TTC549 (cell line): ENCODE data around the gene GYPC.
"Not testable (repeated sequence)": the region's sequence is repeated elsewhere in the genome, so short reads cannot be mapped to it uniquely, and the experiment has no call there.

ENCODE experiments used
- FAIRE-seq: peaks from 2 replicates; lab custom pipeline; 2012; peaks lifted over from hg19 to GRCh38; lab: Jason Lieb, UNC

GYPC gene

DNA sequence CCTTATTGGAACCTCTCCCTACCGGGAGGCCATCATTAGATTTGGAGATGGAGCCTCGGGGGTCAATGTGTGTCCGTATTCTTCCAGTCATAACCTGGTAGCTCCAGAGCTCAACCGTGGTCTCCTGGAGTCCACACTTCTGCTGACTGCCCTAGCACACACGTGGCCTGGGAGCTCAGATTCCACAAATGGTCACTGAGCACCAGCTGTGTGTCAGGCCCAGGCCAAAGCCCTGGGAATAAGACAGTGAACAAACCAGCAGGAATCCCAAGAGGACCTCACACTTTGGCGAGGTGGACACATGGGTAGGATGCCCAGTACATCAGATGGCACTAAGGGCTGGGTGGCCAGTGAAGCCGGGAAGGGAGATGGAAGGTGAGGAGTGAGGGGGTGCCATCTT lies 15.5 kb downstream of the GYPC start:
- no peak for FAIRE-seq

DNA sequence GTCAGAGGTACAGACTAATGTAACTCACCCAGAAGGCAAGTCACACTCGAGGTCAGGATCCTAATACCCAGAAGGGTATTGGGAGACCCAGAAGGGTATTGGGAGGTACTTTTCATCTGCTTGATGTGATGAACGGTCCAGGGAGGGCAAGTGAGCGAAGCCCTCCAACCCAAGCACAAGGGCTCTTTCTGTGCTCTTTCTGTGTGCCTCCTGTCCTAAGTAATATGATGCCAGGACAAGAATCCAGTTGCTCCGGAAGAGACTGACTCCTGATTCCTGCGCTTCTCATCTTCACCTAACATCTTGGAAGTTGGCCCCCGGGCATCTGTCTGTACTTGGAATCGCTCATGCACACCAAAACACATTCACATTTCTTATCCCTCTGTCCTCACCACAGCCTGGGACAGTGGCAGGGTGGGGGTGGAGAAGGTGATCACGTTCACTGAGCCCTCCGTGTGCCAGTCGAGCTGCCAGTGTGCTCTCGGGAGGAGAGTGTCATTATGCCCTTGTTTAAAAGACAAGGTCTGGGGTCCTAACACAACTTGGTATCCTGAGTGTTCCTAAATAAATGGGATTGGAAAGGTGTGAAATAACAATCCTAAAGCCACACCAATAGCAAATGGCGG lies 17.1 kb downstream of the GYPC start:
- FAIRE-seq: no peak

DNA sequence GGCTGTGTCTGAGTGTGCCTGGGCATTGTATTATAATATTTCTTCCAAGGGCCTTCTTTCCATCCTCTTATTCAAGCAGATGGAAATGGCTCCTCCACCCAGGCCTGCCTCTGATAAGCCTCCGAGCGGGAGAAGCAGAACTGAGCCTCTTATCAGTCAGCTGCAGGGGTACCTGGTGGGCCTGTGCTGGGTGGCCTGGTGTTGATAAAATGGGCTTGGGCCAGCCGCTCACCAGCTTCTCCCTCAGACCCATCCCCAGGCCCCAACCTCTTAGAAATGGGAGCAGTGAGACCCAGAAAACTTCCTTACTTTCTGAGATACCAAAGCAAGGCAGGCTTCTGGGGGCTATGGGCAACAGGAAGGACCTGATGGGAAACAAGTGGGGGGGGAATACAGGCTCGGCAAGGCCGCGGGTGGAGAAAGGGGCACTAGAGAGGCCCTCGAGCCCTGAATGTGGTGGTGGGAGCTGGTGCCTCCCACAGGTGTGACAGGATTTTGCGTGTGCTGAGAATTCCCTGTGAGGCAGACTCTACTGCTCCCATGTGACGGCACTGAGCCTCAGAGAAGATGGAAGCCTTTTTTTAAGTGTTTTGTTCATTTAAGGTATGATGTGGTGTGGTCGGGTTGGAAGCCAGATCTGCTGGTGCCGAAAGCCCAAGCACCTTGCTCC lies 18.3 kb downstream of the GYPC start:
- FAIRE-seq: no peak

DNA sequence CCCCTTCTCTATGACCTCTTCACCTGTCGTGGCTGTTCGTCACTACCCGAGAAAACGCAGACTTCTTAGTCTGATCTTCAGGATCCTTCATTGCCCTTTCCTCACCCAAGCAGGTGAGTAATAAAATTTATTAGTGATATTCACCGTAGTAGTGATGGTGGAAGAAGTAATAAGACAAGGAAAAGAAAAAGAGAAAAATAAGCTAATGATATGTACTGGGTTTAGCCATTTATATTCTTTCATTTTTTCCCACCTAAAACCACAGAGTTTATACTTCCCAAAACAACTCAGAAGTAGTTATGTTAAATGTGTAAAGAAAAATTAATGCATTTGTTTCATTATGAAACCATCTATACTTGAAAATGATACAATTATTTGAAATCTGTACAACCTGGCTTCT lies 19.7 kb downstream of the GYPC start:
- no peak for FAIRE-seq

DNA sequence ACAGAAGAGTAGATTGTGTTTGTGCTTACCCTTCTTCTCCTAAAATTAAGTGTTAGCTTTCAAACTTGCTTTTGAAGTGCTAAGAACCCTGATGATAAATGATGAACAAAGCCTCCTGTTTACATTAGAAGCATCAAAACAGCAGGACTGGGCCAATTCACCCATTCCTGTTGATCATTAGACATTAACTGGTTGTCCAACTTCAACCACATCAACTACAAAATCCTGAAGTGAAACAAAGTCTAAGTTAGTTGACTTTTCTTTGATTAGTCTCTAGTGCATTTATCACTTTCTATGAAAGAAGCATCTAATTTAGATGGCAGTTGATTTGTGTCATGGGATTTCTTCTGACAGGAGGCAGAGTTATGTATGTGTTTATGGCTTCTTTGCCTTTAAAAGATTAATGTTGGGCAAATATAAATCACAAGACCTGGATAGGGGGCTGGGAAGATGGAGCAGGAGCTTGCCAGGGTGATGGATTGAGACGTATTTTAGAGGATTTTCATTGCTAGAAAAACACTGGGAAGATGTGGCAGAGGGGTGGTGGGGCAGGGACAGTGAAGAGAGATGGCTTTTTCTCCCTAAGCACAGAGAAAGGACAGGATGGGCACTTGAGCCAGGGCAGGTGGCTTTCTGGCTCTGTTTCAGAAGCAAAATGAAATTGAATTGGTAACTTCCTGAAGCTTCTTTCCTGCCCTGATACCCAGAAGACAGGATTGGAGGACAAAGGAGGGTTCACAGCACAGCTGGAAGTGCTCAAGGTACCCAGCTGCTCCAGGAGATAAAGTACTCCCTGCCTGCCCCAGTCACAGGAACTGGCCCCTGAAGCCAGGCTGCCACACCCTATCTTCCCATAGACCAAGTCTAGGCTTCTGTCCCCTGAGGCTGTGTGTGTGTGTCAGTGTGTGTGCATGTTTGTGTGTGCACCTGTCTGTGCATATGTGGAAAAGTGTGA lies 20.5 kb downstream of the GYPC start:
- FAIRE-seq: no peak

DNA sequence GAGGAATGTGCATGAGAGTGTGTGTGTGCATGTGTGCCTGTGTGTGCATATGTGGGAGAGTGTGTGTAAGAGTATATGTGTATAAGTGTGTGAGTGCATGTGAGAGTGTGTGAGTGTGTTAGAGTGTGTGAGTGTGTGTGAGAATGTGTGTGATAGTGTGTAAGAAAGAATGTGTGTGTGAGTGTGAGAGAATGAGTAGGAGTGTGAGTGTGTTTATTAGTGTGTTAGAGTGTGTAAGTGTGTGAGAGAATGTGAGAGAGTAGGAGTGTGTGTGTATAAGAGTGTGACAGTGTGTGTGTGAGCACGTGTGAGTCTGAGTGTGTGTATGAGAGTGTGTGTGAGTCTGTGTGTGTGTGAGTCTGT lies 21.2 kb downstream of the GYPC start:
- no peak for FAIRE-seq

DNA sequence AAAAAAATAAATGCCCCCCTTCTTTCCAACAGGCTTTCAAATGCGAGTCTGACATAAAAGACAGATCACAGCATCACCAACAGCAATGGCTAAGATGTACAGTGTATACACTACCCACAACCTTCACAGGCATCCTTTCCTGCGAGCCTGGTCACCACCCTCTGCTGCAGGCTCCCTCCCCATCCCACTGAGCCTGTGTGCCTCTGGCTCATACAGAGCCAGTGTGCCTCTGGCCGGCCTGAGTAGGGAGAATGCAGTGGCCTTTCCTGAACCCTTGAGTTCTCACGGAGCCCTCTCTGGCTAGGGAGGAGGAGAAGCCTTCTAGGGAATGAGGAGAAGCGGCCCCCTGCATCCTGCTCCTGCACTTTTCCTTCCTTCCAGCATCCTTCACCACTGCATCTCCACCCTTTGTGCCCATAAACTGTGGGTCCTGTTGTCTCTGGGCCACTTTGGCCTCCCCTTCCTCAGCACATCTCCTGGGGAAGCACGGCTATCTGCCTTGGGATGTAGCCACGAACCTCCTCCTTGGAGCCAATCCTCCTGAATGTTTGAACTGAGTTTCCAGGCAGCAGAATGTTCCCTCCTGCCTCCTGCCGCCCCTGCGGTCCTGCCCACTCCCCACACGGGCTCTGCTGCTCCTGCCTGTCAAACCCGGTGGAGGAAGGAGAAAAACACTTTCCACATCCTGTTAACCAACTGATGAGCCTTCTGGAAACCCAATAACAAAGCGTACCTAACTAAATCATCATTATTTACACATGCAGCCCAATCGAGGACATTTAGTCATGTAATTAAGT lies 22.5 kb downstream of the GYPC start:
- FAIRE-seq: no peak

DNA sequence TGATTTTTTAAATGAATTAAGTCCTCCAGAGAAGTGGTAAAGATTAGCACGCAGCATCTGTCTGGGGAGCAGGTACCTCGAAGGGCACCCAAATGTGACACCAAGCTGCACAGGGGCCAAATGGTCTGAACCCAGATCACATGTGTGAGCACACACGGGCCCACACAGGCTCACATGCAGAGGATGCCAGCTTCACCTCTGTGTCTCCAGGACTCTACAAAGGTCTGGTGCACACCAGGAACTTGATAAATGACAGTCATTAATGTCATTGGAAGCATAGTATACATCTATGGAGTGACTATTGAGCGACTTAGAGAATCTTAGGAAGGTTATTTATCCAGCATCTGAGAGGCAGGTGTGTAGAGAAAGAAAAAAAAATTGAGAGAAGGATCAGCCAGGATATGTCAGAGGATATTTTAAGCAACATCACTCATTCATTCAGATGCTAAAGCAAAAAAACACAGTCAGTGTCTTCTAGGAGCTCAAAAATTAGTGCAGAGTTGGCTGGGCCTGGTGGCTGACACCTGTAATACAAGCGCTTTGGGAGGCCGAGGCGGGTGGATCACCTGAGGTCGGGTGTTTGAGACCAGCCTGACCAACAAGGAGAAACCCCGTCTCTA lies 23.2 kb downstream of the GYPC start:
- FAIRE-seq: no peak

DNA sequence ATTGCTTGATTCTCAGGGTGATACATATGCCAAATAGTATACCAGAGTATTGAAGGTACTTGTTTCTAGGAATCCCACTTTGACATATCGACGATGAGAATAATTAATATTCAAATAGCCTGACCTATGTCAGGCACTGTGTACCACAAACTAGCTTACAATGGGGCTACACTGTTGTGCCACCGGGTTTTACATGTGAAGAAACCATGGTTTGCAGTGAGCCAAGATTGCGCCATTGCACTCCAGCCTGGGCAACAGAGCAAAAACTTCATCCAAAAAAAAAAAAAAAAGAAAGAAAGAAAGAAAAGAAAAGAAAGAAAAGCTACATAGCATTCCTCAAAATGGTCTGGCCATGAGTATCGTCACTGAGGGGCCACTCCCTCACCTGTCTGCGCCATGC lies 25.5 kb downstream of the GYPC start:
- FAIRE-seq: no peak

DNA sequence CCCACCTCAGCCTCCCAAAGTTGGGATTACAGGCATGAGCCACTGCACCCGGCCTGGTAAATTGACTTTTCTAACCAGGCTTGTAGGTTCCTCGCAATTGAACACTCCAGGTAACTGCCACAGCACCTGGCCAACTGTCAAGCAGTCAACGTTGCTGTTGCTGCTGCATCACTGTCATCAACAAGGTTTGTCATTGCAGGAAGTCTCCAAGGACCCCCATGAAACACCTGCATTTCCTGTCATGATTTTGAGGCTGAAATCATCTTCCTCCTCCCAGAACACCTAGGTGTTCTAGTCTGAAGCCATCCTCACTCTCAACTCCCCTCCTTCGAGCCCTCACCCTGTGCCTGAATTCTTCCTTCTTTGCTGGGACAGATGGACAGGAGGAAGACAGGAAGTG lies 29.7 kb downstream of the GYPC start:
- no peak for FAIRE-seq

DNA sequence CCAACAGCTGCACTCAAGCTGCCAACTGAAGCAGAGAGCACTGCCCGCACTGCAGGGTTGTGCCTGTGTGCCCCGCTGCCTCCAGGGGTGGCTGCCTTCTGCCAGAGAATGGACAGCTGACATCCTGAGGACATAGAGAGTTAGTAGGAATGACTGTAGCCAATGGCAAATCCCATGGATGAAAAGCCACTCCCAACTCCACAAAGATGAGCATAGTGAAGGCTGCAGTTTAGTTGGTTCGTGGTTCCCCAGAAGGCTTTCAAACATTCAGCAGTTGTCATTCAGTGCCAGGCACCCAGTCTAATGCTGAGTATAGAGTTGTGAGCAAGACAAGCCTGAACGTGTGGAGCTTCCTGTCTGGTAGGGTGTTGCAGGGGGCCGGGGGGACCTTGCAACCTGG lies 30.3 kb downstream of the GYPC start:
- FAIRE-seq: no peak

DNA sequence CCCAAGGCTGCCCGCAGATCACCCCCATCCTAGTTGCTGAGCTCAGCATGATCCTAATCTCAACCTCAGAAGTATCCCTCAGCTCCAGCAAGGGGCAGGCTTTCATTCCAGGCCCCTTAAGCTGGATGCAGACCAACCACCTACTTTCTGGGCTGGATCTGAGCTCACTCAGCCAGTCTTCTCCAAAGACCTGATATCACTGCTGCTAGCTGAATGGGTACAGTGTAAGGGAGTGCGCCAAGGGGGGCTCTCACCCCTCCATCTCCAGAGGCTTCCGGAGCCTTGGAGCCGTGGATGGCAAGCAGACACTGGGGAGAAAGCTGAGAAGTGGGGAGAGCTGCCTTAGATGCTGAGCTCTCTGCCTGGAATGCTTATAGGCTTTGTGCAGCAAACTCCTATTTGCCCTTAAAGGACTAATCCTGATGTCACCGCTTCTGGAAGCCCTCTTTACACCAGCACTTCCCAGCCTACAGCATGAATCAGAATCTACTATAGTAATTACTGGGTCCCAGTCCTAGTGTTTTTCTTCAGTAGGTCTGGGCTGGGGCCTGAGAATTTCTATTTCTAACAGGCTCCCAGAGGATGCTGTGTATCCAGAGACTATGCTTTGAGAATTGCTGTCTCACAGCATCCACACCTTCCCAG lies 31.0 kb downstream of the GYPC start:
- no peak for FAIRE-seq

DNA sequence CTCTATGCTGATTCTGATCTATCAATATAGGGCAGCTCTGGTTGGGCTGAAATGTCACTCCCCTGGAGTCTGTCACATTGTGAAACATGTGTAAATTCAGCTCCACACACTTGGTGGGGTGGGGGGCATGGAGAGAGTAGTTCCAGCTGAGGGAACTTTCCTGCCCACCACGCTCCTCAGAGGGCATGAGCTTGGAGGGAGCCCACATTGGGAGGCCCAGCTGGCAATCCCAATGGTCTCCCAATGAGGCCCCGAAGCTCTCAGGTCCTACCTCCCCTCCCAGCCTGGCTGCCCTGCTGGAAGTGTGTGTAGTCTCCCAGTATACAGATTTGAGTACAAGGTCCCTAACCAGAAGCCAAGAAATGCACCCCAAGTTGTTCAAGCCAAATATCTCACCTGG lies 31.5 kb downstream of the GYPC start:
- FAIRE-seq: no peak

DNA sequence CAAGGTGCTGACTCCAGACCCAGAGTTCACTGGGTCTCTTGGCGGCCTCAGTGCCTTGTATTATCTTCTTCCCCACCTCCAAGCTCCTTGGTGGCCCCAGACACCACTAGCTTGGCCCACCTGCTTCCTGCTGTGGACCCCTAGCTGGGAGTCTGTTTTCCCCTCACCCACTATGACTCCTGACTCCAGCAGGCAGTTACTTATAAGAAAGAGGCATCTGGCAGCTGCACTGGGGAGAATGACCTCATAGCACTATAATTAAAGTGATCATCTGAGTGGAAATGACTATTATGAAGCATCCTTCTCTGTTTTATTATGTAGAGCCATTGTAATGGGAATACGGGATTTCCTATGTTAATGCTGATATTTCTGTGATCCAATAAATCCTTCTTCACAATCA lies 32.6 kb downstream of the GYPC start:
- FAIRE-seq: not testable (repeated sequence)

DNA sequence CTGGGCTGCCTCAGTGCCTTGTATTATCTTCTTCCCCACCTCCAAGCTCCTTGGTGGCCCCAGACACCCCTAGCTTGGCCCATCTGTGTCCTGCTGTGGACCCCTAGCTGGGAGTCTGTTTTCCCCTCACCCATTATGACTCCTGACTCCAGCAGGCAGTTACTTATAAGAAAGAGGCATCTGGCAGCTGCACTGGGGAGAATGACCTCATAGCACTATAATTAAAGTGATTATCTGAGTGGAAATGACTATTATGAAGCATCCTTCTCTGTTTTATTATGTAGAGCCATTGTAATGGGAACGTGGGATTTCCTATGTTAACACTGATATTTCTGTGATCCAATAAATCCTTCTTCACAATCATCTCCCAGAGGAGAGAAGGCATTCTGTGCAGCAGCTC lies 36.3 kb downstream of the GYPC start:
- not testable (repeated sequence) for FAIRE-seq

DNA sequence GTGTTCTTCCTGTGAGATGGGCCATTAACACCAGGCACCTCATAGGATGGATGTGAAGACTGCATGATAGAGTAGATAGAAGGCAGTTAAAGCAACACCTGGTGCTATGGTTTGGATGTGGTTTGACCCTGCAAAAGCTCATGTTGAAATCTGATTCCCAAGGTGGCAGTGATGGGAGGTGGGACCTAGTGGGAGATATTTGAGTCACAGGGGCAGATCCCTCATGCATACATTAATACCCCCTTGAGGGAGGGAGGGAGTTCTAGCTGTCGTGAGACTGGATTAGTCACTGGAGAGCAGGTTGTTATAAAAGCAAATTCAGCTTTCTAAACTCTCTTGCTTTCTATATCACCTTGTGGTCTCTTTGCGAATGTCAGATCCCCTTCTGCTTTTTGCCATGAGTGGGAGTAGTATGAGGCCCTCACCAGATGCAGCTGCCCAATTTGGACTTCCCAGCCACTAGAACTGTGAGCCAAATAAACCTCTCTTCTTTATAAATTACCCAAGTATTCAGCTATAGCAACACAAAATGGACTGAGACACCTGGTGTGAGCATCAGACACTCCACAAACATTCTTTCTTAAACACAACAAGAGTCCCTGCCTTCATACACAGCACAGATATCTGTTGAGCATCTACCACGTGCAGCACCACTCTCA lies 37.1 kb downstream of the GYPC start:
- FAIRE-seq: not testable (repeated sequence)

DNA sequence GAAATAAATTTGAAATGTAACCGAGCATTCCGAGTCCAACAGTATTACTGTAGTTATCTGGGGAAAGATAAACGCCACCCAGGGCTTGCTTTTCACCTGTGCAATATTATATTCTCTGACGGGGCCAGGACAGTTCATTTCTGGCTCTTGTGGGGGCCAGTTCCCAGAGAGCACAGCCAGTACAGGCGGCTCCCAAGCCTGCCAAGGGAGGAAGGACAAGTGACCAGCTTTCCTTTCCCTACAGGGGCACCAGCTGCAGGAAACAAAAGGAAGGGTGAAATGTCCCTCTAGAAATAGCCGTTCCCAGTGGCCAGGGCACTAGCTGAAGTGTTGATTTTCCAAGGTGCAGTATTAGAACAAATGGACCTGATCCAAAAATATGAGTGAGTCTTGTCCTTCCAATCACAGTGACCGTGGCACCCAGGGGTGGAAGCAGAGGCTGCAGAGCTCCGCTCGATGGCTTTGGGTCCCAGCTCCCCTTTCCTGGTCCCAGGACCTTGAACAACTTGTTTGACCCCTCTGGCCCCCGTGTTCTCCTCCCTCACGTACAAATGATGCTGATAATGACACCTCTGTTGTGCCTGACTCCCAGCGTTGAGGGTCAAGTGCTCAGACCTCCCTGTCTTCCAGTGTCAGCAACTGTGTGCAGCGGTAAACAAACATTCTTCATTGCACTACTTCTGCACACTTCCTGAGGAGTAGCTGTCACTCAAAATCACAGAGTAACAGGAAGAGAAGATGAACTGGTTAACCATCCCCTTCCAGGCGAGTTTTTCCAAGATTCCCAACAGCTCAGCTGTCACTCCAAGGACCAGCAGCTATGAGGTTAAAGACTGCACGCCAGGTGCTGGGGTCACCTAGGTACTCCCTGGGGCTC lies 40.9 kb downstream of the GYPC start:
- no peak for FAIRE-seq

DNA sequence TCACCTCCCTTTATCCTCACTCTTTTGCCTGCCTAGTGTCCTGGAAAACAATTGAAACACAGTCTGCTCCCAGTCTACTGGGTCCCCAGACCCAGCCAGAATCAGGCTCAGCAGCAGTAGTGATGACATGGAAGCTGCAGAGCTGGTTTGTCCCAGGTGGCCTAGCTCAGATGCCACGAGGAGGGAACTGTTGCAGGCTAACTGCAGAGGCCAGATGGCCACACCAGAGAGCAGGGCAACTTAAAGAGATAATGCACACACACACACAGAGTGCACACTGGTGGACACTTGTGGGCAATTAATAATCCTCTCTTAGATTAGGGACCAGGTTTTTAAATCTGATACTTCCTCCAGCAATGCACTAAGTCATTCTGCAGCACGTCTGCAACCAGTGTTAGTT lies 42.4 kb downstream of the GYPC start:
- no peak for FAIRE-seq

DNA sequence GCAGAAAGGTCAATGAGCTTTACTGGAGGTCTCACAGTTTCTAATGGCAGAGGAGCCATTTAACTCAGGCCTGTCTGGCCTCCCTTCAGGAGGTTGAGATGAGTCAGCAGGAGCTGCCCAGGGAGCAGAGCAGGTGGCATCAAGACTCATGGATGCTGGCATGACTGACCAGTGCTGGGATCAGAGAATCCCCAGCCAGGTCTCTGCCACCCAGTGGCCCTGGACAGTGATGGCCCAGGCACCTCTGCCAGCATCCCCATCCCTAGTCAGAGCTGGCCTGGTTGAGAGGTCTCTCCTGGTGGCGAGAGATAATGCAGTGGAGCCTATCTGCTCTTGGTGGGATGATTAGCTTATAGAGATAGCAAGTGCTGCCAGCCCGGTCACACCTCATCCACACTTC lies 43.1 kb downstream of the GYPC start:
- no peak for FAIRE-seq
